NCI-H510A (cell line): ENCODE data around the gene ENOX1.
A peak's percentile ranks its signal among the peaks of the same experiment; 100 is the strongest.

Source experiments
- DNase-seq: peaks from one replicate; lab custom pipeline; 2025; lab: John Stamatoyannopoulos, UW

The ENOX1 gene

DNA sequence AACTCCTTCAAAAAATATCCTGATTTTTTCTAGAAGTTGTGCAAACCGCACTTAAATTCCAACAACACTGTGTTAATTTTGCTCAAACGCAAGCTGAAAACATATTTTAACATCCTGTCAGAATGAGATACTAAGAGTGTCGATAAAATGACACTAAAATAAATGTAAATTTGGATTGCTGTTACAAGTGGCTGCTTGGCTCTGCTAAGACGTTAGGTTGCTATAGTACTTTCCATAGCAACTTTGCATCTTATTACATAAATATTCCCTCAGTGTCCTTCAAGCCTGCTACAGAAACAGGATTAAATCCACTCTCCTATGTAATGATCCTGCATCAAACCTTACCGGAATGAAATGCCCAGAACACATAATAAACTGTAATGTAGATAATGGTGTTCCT, 471.2 kb downstream of the ENOX1 start:
- no peak for DNase-seq

DNA sequence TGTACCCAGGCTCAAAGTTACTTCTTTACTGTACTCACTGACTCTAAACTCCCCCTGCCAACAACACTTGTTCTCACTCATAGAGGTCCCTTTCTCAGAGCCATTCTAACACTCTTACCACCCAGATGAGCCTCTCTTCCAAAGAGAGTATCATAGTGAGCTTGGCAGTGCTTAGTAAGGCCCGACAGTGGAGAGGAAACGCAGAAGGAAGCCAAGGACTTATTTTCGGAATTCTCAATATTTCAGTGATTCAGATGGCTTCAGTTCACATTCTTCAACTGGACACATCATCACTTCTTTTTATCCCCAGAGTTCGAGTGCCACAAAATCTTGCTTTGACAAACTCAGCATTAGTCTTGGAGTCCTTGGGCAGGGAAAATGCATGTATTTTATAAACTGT, 477.5 kb downstream of the ENOX1 start:
- no peak for DNase-seq

DNA sequence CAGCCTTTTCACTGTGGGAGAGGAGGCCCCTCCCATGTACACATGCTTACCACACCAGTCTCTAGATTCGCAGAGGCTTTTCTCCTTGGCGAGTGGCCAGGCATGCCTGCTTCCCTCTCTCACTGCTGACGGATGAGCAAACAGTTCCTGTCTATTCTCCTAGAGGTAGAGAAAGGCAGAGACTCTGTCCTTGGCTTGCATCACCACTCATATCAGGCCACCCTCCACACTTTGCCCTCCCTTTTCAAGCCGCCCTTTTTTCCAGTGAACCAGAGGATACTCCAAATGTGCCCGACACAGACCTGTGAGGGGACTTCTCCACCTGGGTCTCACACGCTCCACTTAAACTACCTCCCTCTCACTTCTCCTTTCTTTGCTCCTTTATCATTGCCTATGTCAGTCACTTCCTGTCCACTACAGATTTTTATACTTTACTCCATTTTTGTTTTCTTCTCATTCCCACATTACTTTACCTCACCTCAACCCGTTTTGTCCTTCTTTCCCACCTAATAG, 478.8 kb downstream of the ENOX1 start:
- DNase-seq, result peak; percentile 29

DNA sequence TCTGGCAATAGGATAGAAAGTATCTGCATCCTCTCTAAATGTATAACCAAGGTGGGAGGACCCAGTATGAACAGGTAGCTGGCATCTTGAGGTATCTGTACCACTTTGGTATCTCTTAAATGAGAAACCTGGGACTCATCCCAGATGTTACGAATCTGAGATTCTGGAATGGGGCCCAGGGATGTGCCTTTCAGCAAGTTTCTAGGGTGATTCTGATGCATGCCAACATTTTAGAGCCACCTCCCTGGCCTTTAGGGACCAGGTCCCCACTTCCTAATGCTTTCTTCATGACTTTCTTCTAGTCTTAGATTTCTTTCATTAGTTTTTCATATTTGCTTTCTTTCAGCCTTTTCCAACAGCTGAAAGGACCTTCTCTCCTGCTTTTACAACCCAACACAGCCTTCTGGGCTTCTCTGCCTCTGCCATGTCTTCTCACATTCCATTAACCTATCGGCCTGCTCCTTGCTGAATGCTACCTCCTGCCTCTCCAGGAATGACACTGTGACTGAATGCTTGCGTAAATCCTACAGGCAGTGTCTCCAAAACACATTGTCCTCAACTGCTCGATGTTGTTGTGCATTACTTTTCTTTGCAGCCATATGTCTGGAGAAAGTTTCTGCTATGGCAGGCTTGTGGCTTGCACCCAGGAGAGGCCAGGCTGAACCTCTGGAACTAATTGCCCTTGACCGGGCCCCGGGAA, 479.4 kb downstream of the ENOX1 start:
- DNase-seq, result no peak

DNA sequence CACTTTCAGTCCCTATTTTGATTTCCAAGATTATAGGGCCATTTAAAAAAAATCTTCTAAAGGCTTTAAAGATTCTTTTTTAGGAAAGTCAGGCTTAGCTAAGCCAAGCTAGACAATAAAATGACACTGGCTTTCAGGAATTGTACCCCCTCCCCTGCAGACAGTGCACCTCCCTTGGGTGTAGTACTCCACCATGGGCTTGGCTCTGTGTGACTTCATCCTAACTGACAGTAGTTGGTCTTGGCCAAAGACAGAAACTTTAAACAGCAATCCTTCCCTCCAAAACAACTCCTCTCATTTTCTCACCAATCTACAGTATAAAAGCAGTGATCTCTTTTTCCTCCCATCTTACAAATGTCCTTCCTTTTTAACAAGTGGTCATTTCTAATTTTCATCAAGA, 480.4 kb downstream of the ENOX1 start:
- DNase-seq, result no peak

DNA sequence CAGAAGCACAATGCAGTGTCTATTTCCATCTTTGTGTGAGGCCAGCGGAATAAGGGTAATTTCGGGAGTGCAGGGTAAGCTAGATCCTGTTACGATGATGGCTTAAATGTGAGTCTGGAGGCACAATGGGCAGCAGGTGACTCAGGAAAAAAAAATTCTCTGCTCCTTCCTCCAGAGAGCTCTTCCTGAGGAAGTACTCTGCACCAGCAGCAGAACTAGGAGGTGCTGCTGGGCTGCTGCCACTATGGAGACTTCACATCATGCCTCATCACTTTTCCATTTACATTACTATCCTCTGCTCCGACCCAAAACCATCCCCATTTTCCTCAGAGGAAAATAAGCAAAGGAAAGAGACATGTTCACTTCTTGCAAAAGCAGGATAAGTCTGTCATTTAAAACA, 481.4 kb downstream of the ENOX1 start:
- DNase-seq, result no peak

DNA sequence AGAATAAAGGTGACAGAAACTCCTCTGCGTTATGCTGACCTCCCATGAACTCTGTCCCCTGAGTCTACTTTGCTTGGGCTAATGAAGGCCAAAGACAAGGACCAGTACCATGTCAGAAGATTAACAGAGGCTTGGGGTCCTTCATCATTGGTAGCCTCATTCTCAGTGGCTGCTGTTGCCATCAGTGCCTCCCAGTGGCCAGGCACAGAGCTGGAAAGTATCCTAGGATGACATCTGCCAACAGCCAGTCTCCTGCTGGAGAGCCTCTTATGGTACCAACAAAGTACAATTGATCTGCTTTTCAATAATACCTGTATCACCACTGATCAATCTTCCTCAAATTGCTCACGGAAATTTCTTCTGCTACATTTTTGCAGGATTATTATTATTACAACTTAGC, 481.8 kb downstream of the ENOX1 start:
- DNase-seq, result no peak

DNA sequence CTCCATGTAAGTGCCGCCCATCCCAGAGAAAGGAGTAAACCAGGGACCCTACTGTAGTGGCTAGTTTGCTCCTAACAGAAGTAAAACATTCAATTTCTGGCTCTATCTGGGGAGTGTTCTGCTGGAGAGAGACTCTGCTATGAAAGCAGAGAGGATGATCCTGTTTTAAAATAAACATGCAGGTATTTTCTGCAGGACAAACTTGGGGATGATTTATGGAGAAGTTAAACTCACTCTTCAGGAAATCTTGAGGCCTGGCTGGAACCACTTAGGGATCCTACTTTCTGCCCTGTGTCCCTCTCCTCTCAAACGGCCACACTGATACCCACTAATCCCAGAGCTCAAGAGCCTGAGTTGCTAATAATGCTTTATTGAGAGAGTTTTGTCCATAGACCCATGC, 482.3 kb downstream of the ENOX1 start:
- no peak for DNase-seq

DNA sequence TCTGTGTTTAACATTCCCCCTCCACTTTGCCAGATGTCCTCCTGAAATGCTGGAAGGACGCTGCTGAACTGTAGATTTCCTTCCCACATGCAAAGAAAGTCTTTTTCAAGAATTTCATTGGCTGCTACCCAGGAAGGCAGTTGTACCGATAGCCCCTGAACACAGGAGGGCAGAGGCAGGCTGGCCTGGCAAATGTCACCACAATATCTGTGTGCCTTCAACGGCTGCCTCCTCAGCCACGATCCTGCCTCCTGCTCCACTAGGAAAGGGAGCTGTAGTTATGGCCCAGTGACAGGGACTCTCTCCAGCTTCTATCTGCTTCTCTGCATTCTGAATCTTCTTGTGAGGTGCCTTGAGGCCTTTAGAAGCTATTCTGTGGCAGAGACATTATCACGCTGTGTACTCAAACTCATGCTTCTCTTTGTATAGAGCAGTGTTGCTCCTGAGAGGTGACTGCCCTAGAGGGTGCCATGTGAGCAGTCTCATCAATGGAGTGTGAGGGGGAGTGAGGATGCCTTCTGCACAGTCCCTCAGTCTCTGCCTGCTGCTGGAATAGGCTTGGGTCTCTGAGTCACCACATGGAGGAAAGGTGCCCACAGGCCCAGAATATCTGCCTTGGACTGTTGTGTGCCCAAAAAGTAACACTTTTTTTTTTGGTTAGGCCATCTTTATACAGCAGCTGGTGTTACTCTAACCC, 483.6 kb downstream of the ENOX1 start:
- no peak for DNase-seq

DNA sequence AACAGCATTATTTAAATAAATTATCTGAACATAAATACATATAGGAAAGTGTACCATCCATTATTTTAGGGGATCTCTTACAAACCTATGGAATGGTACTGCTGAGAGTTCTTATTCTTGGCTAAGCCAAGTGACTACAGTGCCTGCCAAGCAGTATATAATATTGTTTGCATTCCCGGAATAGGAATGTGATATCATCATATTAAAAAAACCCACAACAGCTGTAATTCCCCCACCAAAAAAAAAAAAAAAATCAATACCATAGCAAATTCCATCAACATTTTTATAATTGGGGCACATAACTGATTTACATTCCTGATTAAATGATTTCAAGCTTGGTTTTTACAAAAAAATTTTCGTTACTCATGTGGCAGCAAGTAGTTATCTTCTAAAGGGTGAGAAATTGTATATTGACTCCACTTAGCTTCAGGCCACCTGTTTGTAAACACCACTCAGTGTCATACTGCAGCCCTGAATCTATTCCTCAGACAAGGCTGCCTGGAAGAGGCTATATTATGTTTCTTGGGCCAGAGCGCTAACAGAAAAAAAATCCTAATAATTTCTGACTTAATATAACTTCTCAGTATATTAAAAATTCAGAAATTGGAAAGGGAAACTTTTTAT, 485.3 kb downstream of the ENOX1 start:
- no peak for DNase-seq

DNA sequence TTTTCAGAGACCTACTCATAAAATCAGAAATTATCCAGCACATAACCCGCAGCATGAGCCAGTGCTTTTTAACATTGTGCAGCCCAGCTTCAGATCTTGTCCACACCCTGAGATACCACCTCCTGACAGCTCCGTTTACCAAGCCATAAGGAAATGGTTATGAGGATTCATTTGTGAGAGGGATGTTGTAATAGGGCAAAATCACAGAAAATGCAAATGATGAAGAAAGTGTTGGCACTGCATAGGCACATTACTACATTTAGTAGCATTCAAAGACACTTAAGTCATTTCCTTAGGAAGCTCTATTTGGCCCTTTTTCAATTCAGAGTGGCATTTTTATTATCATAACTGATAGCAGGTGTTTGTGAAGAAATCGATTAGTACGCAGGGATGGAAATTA, 485.9 kb downstream of the ENOX1 start:
- DNase-seq, result no peak

DNA sequence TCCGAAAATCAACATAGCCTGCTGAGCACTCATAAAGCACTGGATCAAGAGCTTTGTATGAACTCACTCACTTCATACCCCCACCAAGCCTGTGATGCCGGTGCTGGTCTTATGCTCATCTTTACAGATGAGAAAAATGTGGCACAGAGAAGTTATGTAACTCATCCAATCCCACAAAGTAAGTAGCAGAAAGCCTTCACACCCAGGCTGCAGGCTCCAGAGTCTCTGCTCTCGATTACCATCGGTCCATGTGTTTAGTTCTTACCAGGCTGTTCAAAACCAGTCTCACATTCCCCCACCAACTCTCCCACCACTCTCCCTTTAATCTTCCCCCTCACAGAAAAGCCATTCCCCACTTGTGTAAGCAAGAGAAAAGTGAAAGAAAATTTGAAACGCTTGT, 487.4 kb downstream of the ENOX1 start:
- DNase-seq, result no peak

DNA sequence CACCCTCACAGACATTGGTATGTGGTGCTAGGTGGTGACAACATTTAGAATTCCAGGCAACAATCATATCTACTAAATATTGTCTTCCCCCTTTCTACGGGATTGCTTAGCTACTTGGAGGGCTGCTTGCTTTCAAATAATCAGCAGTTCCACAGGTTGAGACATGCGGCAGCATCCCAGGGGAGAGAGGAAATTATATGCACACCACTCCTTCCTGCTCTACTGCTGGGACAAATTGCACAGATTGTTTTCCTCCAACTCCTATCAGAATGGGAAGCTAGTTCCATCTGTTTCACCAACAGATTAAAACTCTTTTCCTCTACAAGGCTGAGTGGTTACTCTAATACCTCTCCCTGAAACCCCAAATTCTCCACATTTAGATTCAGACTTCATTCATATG, 488.0 kb downstream of the ENOX1 start:
- DNase-seq, result no peak

DNA sequence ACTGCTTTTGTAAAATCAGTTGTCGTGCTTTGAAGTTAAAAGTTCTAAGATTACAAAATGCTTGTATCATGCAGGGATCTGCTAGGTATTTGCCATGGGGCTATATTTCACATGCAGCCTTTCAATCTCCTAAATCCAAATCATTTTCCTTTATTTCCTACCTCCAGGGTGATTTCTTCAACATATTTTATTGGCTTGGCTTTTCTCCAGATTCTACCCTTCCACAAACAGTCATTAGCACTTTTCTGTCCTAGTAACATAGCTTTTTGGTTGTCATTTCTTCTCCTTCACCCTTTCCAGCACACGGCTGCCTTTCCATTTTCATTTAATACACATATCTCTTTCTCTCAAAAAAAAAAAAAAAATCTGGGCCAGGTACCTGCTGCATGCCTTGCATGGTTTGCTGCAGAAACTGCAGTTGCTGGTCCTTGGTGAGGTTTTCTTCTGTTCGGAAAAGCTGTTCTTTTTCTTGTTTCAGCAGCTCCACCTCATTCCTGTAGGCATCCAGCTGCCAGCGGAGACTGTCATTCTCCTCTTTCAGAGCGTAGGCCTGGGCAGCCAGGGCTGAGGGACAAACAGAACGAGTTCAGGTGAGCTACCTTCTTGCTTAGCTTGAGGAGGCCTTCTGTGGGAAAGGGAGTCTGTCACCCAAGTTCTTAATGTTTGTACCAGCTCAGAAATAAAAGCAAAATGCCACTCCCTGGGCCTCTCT, 488.6 kb downstream of the ENOX1 start:
- no peak for DNase-seq

DNA sequence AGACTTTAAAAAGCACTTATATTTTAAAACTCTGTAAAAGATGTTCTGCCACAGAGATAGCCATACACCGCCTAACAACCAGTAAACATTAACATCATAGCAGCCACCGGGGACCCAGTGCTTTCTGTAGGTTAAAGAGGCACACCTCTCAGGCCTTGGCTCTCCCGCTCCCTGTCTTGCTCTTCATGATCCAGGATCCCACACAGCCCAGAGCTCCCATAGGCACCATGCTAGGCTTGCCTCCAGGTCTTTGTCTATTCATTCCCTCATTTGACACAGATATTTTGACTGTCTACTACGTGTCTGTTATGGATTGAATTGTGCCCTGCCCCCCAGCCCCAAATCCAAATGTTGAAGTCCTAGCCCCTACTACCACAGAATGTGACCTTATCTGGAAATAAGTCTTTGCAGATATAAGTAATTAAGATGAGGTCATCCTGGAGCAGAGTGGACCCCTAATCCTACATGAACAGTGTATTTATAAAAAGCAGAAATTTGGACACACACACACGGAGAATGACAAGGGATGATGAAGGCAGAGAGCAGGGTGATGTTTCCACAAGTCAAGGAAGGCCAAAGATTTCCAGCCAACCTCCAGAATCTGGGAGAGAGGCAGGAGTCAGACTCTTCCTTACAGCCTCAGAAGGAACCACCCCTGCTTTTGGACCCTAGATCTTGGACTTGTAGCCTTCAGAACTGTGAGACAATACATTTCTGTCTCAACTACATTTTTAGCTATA, 490.8 kb downstream of the ENOX1 start:
- no peak for DNase-seq

DNA sequence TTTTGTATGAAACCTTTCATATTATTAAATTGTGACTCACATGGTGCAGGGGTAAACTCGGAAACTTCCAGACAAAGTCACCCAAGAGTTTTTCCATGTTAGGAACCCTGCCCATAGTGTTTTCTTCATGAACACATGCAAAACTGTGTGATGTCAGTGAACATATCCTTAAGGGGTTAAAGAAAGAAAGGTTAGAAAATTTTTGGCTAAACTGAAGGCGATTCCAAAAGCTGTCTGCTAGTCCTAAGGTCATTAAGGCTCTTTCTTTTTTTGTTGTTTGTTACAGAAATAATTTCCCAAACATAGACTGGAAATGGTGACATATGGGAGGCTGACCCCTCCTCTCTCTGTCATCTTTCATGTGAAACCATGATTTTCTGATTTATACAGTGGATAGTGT, 491.5 kb downstream of the ENOX1 start:
- DNase-seq, result no peak

DNA sequence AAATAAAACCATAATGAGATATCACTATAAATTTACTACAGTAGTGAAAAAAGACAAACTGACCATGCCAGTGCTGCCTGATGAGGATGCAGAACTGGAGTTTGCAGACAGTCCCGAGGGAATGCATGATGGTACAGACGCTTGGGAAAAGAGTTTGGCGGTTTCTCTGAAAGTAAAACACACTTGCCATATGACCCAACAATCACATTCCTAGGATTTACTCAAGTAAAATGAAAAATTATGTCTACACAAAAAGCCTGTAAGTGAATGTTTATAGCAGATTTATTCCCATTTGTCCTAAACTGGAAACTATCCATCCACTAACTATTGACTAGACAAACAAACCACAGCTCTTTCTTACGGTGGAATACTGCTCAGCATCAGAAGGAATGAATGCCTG, 492.4 kb downstream of the ENOX1 start:
- no peak for DNase-seq

DNA sequence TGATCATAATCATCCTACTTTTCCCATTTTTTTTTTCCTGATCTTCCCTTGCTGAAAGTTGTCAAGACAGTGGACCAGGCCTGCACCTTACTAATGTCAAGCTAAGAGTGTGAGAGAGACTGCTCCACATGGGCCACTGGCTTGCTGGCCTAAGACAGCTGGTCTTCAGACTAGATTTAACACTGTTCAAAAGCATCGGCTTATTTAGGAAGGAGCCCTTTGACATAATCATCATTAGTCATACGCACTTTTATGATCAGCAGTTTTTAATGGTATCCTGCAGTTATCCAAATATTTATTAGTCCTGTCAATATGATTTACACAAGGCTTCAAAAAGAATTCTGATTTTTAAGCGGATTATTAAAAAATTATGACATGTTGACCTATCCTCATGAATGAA, 492.8 kb downstream of the ENOX1 start:
- DNase-seq, result no peak

DNA sequence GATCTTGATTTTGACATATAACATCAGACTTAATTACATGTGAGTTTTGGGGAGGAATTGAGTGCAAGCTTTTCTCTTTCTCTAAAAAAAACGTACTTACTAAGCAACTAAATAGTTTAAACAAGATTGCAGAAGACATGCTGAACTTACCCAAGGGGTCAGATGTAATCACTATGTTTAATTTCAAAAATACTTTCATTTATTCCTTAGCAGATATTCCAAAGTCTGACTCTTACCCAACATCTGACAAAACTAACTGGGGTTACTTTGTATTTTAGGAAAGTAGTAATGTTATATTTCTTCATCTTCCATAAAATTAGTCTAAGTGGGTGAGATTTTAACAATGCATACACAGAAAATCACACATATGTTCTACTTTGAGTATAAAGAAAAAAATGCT, 493.2 kb downstream of the ENOX1 start:
- DNase-seq, result no peak

DNA sequence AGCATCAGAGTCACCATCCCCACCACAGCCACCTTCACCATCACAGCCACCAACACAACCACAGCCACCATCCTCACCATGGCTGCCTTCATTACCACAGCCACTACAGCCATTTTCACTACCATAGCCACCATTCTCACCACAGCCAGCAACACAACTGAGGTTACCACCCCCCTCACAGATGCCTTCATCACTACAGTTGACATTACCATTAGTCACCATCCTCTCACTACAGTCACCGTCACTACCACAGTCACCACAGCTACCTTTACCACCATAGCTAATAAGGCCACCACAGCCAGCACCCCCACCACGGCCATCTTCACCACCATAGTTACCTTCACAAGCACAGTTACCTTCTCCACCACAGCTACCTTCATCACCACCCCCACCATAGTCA, 493.8 kb downstream of the ENOX1 start:
- DNase-seq, result no peak

DNA sequence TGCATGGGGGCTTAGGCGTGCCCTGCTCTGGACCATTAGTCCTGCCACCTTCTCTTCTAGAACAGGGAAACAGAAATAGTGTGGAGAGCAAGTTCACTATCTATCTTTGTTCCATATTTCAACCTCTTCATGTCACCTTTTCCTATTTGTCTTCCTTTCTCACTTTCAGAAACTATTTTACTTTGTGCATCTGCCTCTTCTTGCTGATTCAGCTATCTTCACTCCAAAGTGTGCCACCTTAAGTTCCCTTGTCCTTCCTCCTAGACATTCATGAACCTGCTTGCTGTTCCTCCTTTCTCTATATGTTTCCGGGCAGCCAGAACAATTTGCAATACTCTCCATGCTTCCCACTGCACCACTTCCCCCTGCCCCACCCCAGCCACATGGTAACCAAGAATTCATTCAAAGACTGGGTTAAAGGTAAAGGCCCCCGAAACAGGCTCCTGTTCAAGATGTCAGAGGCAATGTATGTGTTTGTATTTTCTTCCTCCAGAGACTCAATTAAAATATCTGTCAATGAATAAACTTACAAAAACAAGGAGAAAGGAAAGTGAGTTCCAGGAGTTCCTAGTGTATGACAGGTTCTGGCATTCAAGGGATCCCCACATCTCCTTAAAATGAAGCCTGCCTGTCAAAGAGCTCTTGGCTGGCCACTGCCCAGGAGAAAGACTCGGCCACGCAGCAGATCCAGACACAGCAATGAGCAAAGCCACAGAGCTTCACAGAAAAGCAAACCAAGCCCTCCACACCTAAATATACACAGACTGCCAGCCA, 495.3 kb downstream of the ENOX1 start:
- no peak for DNase-seq
